Panc1 (cell line): ENCODE measurements around the gene MAPK10.

Experiments
- POLR2AphosphoS5 ChIP-seq: IDR thresholded peaks from 2 replicates; pipeline ENCODE4 v1.6.1; 2012; ENCODE audit warnings: mild to moderate bottlenecking, low read depth, low read length, moderate library complexity
- SIN3A ChIP-seq: IDR thresholded peaks from 2 replicates; pipeline ENCODE4 v1.6.1; 2012; ENCODE audit warnings: low read depth, mild to moderate bottlenecking, low read length, moderate library complexity, borderline replicate concordance; ENCODE audit not compliant: insufficient read depth
- TF ChIP-seq, protein P1 (sequence below): fragments of 450-650 bp; IDR thresholded peaks from 2 replicates; pipeline ENCODE4 v1.5.1; 2017; ENCODE audit warnings: mild to moderate bottlenecking

DNA sequence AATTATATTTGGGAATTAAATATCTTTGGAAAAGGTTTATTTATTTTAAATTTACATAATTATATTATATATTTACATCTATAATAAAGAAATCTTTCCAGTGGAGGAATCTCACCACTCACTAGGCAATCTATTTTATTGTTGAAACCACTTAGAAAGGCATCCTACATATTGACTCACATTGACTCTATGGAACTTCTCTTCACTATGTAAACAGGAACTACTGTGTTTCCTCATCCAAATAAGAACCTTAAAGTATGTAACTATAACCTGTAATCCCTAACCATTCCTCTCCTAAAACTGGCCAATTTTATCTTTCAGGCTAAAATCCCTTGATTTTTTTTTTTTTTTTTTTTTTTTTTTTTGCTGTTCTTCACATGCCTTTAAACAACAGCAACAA is 268.7 kb downstream of the MAPK10 start:
- TF ChIP-seq, protein P1, sequence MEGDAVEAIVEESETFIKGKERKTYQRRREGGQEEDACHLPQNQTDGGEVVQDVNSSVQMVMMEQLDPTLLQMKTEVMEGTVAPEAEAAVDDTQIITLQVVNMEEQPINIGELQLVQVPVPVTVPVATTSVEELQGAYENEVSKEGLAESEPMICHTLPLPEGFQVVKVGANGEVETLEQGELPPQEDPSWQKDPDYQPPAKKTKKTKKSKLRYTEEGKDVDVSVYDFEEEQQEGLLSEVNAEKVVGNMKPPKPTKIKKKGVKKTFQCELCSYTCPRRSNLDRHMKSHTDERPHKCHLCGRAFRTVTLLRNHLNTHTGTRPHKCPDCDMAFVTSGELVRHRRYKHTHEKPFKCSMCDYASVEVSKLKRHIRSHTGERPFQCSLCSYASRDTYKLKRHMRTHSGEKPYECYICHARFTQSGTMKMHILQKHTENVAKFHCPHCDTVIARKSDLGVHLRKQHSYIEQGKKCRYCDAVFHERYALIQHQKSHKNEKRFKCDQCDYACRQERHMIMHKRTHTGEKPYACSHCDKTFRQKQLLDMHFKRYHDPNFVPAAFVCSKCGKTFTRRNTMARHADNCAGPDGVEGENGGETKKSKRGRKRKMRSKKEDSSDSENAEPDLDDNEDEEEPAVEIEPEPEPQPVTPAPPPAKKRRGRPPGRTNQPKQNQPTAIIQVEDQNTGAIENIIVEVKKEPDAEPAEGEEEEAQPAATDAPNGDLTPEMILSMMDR, result no peak
- no peak for TF ChIP-seq POLR2AphosphoS5
- no peak for TF ChIP-seq SIN3A
